K562 (cell line): ENCODE data around the gene DIS3L. TPM values are rescaled to one million over a fixed set of nuclear protein-coding genes. Genes with fewer than 3 reads are reported as not detected.

Experiments used
- CBX1 ChIP-seq: sonication (generic); IDR thresholded peaks from 2 replicates; pipeline ENCODE4 v1.6.1; 2016; ENCODE audit warnings: antibody characterized with exemption, low read depth, mild to moderate bottlenecking
- CHD1 ChIP-seq: fragments of 200-600 bp; sonication (generic); IDR thresholded peaks from one replicate; pipeline ENCODE4 v1.6.1; 2012; ENCODE audit warnings: mild to moderate bottlenecking, moderate library complexity, low read length, inconsistent platforms
- GATAD2B ChIP-seq: fragments of 450-650 bp; IDR thresholded peaks from 2 replicates; pipeline ENCODE4 v1.6.1; 2017; ENCODE audit warnings: mild to moderate bottlenecking, borderline replicate concordance
- GTF2A2 ChIP-seq: IDR thresholded peaks from 2 replicates; pipeline ENCODE4 v1.6.1; 2016; ENCODE audit warnings: mild to moderate bottlenecking, missing genetic modification characterization, missing compliant biosample characterization
- HNRNPUL1 ChIP-seq: fragments of 200-400 bp; formaldehyde crosslinking; IDR thresholded peaks from 2 replicates; pipeline ENCODE4 v1.6.1; 2017; ENCODE audit warnings: low read length
- ILF3 ChIP-seq: fragments of 450-650 bp; IDR thresholded peaks from 2 replicates; pipeline ENCODE4 v1.6.1; 2018; ENCODE audit warnings: antibody characterized with exemption, mild to moderate bottlenecking, moderate library complexity, borderline replicate concordance
- SIN3A ChIP-seq, 2 experiments: fragments of 150-350 bp in 1 of 2; IDR thresholded peaks; 2 replicates each; pipeline ENCODE4 v1.6.1; 2011 to 2016; ENCODE audit warnings: borderline replicate concordance in 2 of 2, low read depth in 2 of 2, low read length in 2 of 2, mild to moderate bottlenecking in 2 of 2, moderate library complexity in 2 of 2; ENCODE audit not compliant: control insufficient read depth in 1 of 2
- TAF1 ChIP-seq: IDR thresholded peaks from 2 replicates; pipeline ENCODE4 v1.6.1; 2011; ENCODE audit warnings: mild to moderate bottlenecking, low read length, moderate library complexity; ENCODE audit not compliant: insufficient read depth, control insufficient read depth, severe bottlenecking; ENCODE audit errors: extremely low read depth
- ZNF175 ChIP-seq: fragments of 200-800 bp; sonication (Bioruptor generic); IDR thresholded peaks from 2 replicates; pipeline ENCODE4 v1.6.1; 2016; ENCODE audit warnings: low read depth, mild to moderate bottlenecking, missing genetic modification characterization, missing compliant biosample characterization
- polyA plus RNA-seq, 8 experiments: library from polyadenylated mRNA; depleted of rRNA in 4 of 8; stranded (reverse) in 5 of 8; unstranded in 3 of 8; fragments of >200 nt; fragmentation: Nextera tagmentation in 2 of 8; fragmentation: Illumina TruSeq in 1 of 8; extraction: Ambion mirVana in 2 of 8; extraction: Trizol in 1 of 8; gene quantifications; 2 replicates each; pipeline versions ENCODE4 v1.2.1 to v1.2.3, GENCODE V29; 2011 to 2014; ENCODE audit warnings: inconsistent platforms in 1 of 8, missing spikeins in 1 of 8
- total RNA-seq, 7 experiments: library from RNA; depleted of rRNA in 6 of 7; stranded (reverse); fragments of >200 nt in 6 of 7; fragmentation: Illumina TruSeq in 2 of 7; extraction: Trizol in 2 of 7; gene quantifications; 2 replicates each; pipeline versions ENCODE4 v1.2.1 to v1.2.3, GENCODE V29; 2011 to 2021; ENCODE audit warnings: low replicate concordance in 1 of 7
- TF ChIP-seq, protein P1 (sequence below): fragments of 250-450 bp; sonication (Bioruptor Pico); IDR thresholded peaks from 2 replicates; pipeline ENCODE4 v1.4.0; 2020
- TF ChIP-seq, protein P2 (sequence below), 2 experiments: fragments of 450-650 bp in 1 of 2; sonication (generic) in 1 of 2; formaldehyde crosslinking in 1 of 2; IDR thresholded peaks in 1 of 2; conservative IDR thresholded peaks in 1 of 2; 2 replicates each; pipeline versions ENCODE4 v1.6.1 to v1.8.1; 2016 to 2023; ENCODE audit warnings: mild to moderate bottlenecking in 2 of 2, moderate library complexity in 2 of 2, inconsistent platforms in 1 of 2, missing genetic modification reagents in 1 of 2
- TF ChIP-seq, protein P3 (sequence below), 2 experiments: fragments of 200-800 bp in 1 of 2; sonication (Bioruptor generic) in 1 of 2; sonication (generic) in 1 of 2; formaldehyde crosslinking in 1 of 2; IDR thresholded peaks in 1 of 2; conservative IDR thresholded peaks in 1 of 2; 2 replicates each; pipeline versions ENCODE4 v1.5.0 to v1.6.1; 2016 to 2020; ENCODE audit warnings: missing compliant biosample characterization in 1 of 2, missing genetic modification characterization in 1 of 2, missing genetic modification reagents in 1 of 2
- TF ChIP-seq, protein P4 (sequence below), 2 experiments: IDR thresholded peaks; 2 replicates each; pipeline ENCODE4 v1.6.1; 2012; ENCODE audit warnings: improper control_type of control experiment in 2 of 2, low read depth in 2 of 2, low read length in 2 of 2, borderline replicate concordance in 1 of 2
- TF ChIP-seq, protein P5 (sequence below), 3 experiments: fragments of 200-800 bp in 1 of 3; sonication (Bioruptor generic) in 1 of 3; sonication (generic) in 1 of 3; formaldehyde crosslinking in 1 of 3; IDR thresholded peaks; 2 replicates each; pipeline versions ENCODE4 v1.6.1 to v1.8.0; 2016 to 2022; ENCODE audit warnings: mild to moderate bottlenecking in 2 of 3, missing compliant biosample characterization in 2 of 3, missing genetic modification characterization in 2 of 3, missing genetic modification reagents in 1 of 3
- TF ChIP-seq, protein P6 (sequence below): sonication (generic); formaldehyde crosslinking; IDR thresholded peaks from 2 replicates; pipeline ENCODE4 v1.8.1; 2023; ENCODE audit warnings: mild to moderate bottlenecking, missing genetic modification reagents, moderate library complexity

Gene DIS3L
- total and polyA plus RNA-seq, 9 of the 15 experiments (the other 6 are each of a cell fraction or from before 2014, with no cell fraction given) = 5.9 to 34.6 (median 16.9) TPM

DNA sequence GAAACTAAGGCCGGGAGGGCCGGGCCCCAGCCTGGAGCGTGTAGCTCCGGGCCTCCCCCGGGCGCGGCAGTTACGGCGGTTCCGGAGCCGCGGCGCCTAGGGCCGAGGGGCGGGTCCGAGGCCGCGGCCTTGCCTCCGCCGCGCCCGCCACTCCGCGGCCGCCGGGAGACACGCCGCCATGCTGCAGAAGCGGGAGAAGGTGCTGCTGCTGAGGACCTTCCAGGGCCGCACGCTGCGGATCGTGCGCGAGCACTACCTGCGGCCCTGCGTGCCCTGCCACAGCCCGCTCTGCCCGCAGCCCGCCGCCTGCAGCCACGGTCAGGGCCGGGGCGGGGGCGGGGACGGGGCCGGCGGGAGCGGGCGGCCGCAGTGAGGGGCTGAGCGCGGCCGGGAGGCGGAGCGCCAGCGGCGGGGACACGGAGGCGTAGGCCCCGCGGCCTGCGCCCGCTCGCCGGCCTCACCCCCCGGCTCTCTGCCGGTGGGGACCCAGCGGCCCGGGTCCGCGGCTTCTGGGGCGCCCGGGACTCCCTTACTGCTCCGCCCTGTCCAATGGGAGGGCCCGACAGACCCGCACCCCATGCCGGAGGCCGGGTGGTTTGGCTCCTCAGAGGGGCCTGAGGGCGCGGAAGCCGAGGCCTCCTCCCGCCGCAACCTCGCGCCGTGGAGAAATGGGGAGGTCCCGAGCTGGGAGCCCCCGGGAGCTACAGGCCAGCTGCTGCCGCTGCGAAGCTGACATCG, at the start of gene DIS3L (continued):
- TF ChIP-seq, protein P1, sequence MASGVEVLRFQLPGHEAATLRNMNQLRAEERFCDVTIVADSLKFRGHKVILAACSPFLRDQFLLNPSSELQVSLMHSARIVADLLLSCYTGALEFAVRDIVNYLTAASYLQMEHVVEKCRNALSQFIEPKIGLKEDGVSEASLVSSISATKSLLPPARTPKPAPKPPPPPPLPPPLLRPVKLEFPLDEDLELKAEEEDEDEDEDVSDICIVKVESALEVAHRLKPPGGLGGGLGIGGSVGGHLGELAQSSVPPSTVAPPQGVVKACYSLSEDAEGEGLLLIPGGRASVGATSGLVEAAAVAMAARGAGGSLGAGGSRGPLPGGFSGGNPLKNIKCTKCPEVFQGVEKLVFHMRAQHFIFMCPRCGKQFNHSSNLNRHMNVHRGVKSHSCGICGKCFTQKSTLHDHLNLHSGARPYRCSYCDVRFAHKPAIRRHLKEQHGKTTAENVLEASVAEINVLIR (CRISPR knock-in tag) = no peak
- TF ChIP-seq CHD1 (peak; percentile 62), SIN3A (IDR thresholded peaks at IDR 0.05; ENCODE audit: borderline replicate concordance in 2 of 2, control insufficient read depth in 1 of 2, low read depth in 2 of 2, low read length in 2 of 2) (peak; percentile 5 to 62; a peak in 1 of 4 replicates), HNRNPUL1 (no peak), ILF3 (peak; percentile 20; the same call in 1 of the 2 replicates), ZNF175 (CRISPR knock-in tag) (no peak), CBX1 (peak; percentile 53; the same call in 1 of the 2 replicates), GATAD2B (0 out of 2 replicates have a peak, but pooled peaks have one; percentile 74), GTF2A2 (tag) (no peak), TAF1 (peak; percentile 43)
- TF ChIP-seq, protein P2, sequence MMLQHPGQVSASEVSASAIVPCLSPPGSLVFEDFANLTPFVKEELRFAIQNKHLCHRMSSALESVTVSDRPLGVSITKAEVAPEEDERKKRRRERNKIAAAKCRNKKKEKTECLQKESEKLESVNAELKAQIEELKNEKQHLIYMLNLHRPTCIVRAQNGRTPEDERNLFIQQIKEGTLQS (IDR thresholded peaks at IDR 0.05) = no peak
- TF ChIP-seq, protein P2 (CRISPR knock-in tag; conservative IDR thresholded peaks at IDR 0.05) = no peak
- TF ChIP-seq, protein P3, sequence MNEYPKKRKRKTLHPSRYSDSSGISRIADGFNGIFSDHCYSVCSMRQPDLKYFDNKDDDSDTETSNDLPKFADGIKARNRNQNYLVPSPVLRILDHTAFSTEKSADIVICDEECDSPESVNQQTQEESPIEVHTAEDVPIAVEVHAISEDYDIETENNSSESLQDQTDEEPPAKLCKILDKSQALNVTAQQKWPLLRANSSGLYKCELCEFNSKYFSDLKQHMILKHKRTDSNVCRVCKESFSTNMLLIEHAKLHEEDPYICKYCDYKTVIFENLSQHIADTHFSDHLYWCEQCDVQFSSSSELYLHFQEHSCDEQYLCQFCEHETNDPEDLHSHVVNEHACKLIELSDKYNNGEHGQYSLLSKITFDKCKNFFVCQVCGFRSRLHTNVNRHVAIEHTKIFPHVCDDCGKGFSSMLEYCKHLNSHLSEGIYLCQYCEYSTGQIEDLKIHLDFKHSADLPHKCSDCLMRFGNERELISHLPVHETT (CRISPR knock-in tag; conservative IDR thresholded peaks at IDR 0.05 in 1 of 2, IDR thresholded peaks at IDR 0.05 in 1 of 2) = peak in 1 of 2 experiments; percentile 55; a peak in 2 of 4 replicates
- TF ChIP-seq, protein P4, sequence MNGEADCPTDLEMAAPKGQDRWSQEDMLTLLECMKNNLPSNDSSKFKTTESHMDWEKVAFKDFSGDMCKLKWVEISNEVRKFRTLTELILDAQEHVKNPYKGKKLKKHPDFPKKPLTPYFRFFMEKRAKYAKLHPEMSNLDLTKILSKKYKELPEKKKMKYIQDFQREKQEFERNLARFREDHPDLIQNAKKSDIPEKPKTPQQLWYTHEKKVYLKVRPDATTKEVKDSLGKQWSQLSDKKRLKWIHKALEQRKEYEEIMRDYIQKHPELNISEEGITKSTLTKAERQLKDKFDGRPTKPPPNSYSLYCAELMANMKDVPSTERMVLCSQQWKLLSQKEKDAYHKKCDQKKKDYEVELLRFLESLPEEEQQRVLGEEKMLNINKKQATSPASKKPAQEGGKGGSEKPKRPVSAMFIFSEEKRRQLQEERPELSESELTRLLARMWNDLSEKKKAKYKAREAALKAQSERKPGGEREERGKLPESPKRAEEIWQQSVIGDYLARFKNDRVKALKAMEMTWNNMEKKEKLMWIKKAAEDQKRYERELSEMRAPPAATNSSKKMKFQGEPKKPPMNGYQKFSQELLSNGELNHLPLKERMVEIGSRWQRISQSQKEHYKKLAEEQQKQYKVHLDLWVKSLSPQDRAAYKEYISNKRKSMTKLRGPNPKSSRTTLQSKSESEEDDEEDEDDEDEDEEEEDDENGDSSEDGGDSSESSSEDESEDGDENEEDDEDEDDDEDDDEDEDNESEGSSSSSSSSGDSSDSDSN (IDR thresholded peaks at IDR 0.05; ENCODE audit: borderline replicate concordance in 1 of 2, low read depth in 2 of 2, low read length in 2 of 2) = peak; percentile 95 to 96
- TF ChIP-seq, protein P5, sequence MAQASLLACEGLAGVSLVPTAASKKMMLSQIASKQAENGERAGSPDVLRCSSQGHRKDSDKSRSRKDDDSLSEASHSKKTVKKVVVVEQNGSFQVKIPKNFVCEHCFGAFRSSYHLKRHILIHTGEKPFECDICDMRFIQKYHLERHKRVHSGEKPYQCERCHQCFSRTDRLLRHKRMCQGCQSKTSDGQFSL (CRISPR knock-in tag; IDR thresholded peaks at IDR 0.05) = no peak
- TF ChIP-seq, protein P5 (tag; IDR thresholded peaks at IDR 0.05) = peak in 1 of 2 experiments; percentile 10; a peak in 1 of 4 replicates
- TF ChIP-seq, protein P6, sequence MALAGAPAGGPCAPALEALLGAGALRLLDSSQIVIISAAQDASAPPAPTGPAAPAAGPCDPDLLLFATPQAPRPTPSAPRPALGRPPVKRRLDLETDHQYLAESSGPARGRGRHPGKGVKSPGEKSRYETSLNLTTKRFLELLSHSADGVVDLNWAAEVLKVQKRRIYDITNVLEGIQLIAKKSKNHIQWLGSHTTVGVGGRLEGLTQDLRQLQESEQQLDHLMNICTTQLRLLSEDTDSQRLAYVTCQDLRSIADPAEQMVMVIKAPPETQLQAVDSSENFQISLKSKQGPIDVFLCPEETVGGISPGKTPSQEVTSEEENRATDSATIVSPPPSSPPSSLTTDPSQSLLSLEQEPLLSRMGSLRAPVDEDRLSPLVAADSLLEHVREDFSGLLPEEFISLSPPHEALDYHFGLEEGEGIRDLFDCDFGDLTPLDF = peak; percentile 56; the same call in 1 of the 2 replicates
